A549 (cell line): ENCODE data around the gene SH3PXD2A.

ENCODE experiments used
- CTCF ChIP-seq: fragments of >200 bp; sonication (Bioruptor Twin); formaldehyde crosslinking; IDR thresholded peaks from 3 replicates; pipeline ENCODE4 v1.5.1; 2016
- EP300 ChIP-seq, 2 experiments: fragments of >200 bp; sonication (Bioruptor Twin); formaldehyde crosslinking; IDR thresholded peaks; 2 replicates in 1 of 2; 3 replicates in 1 of 2; pipeline ENCODE4 v1.6.1; 2016 to 2017
- HDAC2 ChIP-seq: fragments of 200-600 bp; sonication (generic); IDR thresholded peaks from 2 replicates; pipeline ENCODE4 v1.6.1; 2016
- MAFK ChIP-seq: fragments of 450-650 bp; IDR thresholded peaks from 2 replicates; pipeline ENCODE4 v1.6.1; 2014; ENCODE audit not compliant: partially characterized antibody
- MAZ ChIP-seq: fragments of 150-350 bp; IDR thresholded peaks from 2 replicates; pipeline ENCODE4 v1.6.1; 2014; ENCODE audit warnings: antibody characterized with exemption, low read depth, low read length, borderline replicate concordance
- POLR2A ChIP-seq: IDR thresholded peaks from 2 replicates; pipeline ENCODE4 v1.6.1; 2012; ENCODE audit warnings: mild to moderate bottlenecking, low read length
- RCOR1 ChIP-seq: fragments of 150-350 bp; IDR thresholded peaks from 2 replicates; pipeline ENCODE4 v1.6.1; 2014; ENCODE audit warnings: antibody characterized with exemption, low read length, low read depth
- RFX5 ChIP-seq: fragments of 450-650 bp; IDR thresholded peaks from 2 replicates; pipeline ENCODE4 v1.7.1; 2014; ENCODE audit warnings: antibody characterized with exemption, mild to moderate bottlenecking, moderate library complexity
- SREBF2 ChIP-seq: fragments of 450-650 bp; IDR thresholded peaks from 2 replicates; pipeline ENCODE4 v1.6.1; 2014; ENCODE audit warnings: mild to moderate bottlenecking, moderate library complexity
- USF2 ChIP-seq: fragments of 450-650 bp; IDR thresholded peaks from 2 replicates; pipeline ENCODE4 v1.6.1; 2014; ENCODE audit warnings: antibody characterized with exemption
- TF ChIP-seq, protein P1 (sequence below): IDR thresholded peaks from 2 replicates; pipeline ENCODE4 v1.6.1; 2012
- TF ChIP-seq, protein P2 (sequence below): fragments of >200 bp; sonication (Bioruptor Twin); formaldehyde crosslinking; IDR thresholded peaks from 3 replicates; pipeline ENCODE4 v1.6.1; 2016
- TF ChIP-seq, protein P3 (sequence below): fragments of 200-600 bp; sonication (generic); IDR thresholded peaks from 2 replicates; pipeline ENCODE4 v1.6.1; 2016; ENCODE audit warnings: antibody characterized with exemption, mild to moderate bottlenecking, moderate library complexity

DNA sequence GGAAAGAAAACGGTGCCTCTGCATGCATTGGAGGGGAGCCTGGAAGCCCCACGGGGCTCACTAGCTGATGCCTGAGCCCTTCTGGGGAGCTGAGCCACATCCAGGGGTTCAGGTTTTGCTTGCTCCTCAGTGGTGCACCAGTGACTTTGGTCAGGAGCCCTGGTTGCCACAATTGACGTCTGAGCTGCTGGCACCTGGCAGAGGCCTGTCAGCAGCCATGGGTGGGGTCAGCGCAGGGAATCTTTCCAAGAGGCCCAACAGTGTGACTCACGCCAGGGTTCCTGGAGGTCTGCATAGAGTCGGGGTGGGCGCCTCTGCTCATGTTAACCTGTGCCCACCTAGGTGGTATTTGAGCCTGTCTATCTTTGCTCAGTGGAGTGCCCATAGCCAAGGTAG, 223.1 kb downstream of the SH3PXD2A start:
- TF ChIP-seq, protein P1, sequence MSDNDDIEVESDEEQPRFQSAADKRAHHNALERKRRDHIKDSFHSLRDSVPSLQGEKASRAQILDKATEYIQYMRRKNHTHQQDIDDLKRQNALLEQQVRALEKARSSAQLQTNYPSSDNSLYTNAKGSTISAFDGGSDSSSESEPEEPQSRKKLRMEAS, result no peak
- no peak for TF ChIP-seq POLR2A
- TF ChIP-seq RFX5, result no peak
- TF ChIP-seq CTCF, result no peak
- no peak for TF ChIP-seq RCOR1
- no peak for TF ChIP-seq EP300 (IDR thresholded peaks at IDR 0.05)
- TF ChIP-seq SREBF2, result no peak
- no peak for TF ChIP-seq MAZ
- TF ChIP-seq, protein P2, sequence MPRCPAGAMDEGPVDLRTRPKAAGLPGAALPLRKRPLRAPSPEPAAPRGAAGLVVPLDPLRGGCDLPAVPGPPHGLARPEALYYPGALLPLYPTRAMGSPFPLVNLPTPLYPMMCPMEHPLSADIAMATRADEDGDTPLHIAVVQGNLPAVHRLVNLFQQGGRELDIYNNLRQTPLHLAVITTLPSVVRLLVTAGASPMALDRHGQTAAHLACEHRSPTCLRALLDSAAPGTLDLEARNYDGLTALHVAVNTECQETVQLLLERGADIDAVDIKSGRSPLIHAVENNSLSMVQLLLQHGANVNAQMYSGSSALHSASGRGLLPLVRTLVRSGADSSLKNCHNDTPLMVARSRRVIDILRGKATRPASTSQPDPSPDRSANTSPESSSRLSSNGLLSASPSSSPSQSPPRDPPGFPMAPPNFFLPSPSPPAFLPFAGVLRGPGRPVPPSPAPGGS, result no peak
- no peak for TF ChIP-seq HDAC2
- TF ChIP-seq USF2, result no peak
- TF ChIP-seq MAFK, result no peak
- TF ChIP-seq, protein P3, sequence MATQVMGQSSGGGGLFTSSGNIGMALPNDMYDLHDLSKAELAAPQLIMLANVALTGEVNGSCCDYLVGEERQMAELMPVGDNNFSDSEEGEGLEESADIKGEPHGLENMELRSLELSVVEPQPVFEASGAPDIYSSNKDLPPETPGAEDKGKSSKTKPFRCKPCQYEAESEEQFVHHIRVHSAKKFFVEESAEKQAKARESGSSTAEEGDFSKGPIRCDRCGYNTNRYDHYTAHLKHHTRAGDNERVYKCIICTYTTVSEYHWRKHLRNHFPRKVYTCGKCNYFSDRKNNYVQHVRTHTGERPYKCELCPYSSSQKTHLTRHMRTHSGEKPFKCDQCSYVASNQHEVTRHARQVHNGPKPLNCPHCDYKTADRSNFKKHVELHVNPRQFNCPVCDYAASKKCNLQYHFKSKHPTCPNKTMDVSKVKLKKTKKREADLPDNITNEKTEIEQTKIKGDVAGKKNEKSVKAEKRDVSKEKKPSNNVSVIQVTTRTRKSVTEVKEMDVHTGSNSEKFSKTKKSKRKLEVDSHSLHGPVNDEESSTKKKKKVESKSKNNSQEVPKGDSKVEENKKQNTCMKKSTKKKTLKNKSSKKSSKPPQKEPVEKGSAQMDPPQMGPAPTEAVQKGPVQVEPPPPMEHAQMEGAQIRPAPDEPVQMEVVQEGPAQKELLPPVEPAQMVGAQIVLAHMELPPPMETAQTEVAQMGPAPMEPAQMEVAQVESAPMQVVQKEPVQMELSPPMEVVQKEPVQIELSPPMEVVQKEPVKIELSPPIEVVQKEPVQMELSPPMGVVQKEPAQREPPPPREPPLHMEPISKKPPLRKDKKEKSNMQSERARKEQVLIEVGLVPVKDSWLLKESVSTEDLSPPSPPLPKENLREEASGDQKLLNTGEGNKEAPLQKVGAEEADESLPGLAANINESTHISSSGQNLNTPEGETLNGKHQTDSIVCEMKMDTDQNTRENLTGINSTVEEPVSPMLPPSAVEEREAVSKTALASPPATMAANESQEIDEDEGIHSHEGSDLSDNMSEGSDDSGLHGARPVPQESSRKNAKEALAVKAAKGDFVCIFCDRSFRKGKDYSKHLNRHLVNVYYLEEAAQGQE, result no peak
